Spleen (tissue), 11 donors: ENCODE data around the gene NDRG3. TPM values are rescaled to one million over a fixed set of nuclear protein-coding genes. Genes with fewer than 3 reads are reported as not detected.

Experiments used
- DNase-seq: peaks from one replicate; pipeline ENCODE4 v3.0.0-alpha.2; 2020
- H3K27ac ChIP-seq, 8 donors: fragments of 200-600 bp; sonication (generic) in 7 of 8; 1 replicate in 4 of 8; 2 replicates in 4 of 8; pipeline versions ENCODE4 v1.5.0 to v1.8.0; 2016 to 2021; ENCODE audit warnings: inconsistent platforms in 4 of 8, mild to moderate bottlenecking in 4 of 8, moderate library complexity in 1 of 8
- H3K27me3 ChIP-seq, 7 donors: fragments of 200-600 bp; sonication (generic) in 6 of 7; replicated peaks in 1 of 7; 1 replicate in 4 of 7; 2 replicates in 3 of 7; pipeline versions ENCODE4 v1.5.0 to v1.8.0; 2016 to 2021; ENCODE audit warnings: inconsistent platforms in 3 of 7, mild to moderate bottlenecking in 1 of 7
- H3K36me3 ChIP-seq, 6 donors: fragments of 200-600 bp; sonication (generic) in 5 of 6; 1 replicate in 4 of 6; 2 replicates in 2 of 6; pipeline versions ENCODE4 v1.5.0 to v1.8.0; 2016 to 2021; ENCODE audit warnings: inconsistent platforms in 2 of 6
- H3K4me1 ChIP-seq, 6 donors: fragments of 200-600 bp; sonication (generic) in 5 of 6; 1 replicate in 3 of 6; 2 replicates in 3 of 6; pipeline versions ENCODE4 v1.5.0 to v1.8.0; 2016 to 2021; ENCODE audit warnings: inconsistent platforms in 3 of 6
- H3K4me3 ChIP-seq, 8 donors: fragments of 200-600 bp; sonication (generic) in 7 of 8; 1 replicate in 4 of 8; 2 replicates in 4 of 8; pipeline versions ENCODE4 v1.5.0 to v1.8.0; 2016 to 2021; ENCODE audit warnings: inconsistent platforms in 4 of 8, mild to moderate bottlenecking in 4 of 8, moderate library complexity in 2 of 8
- H3K9me3 ChIP-seq, 8 donors: fragments of 200-600 bp; sonication (generic) in 7 of 8; 1 replicate in 4 of 8; 2 replicates in 4 of 8; pipeline versions ENCODE4 v1.5.0 to v1.8.0; 2016 to 2021; ENCODE audit warnings: inconsistent platforms in 4 of 8
- POLR2A ChIP-seq, 3 donors: fragments of 450-650 bp; IDR thresholded peaks; one replicate each; pipeline ENCODE4 v1.5.1; 2017; ENCODE audit warnings: antibody characterized with exemption in 3 of 3, mild to moderate bottlenecking in 1 of 3
- POLR2AphosphoS5 ChIP-seq, 3 donors: sonication (generic); formaldehyde crosslinking; IDR thresholded peaks; one replicate each; pipeline ENCODE4 v1.5.1; 2017; ENCODE audit warnings: antibody characterized with exemption in 3 of 3
- WGBS, 5 donors: extraction: QIAGEN DNeasy Blood & Tissue Kit in 3 of 5; methylation state at CpG; one replicate each; pipeline versions ENCODE4 v1.1.5 to v1.1.7; 2013 to 2018; 5-methylcytosine and 5-hydroxymethylcytosine counted together
- intact Hi-C: fragments of 100-400 bp; cut with DNase I; formaldehyde crosslinking; loops from one replicate; pipeline ENCODE4 v1.15.0; 2023; ENCODE audit warnings: low total_unique reads
- polyA plus RNA-seq, 3 donors: library from polyadenylated mRNA; stranded (reverse); fragments of 200-250 nt; gene quantifications; one replicate each; pipeline ENCODE4 v1.2.1, GENCODE V29; 2013
- total RNA-seq, 7 donors: library from RNA; depleted of rRNA in 3 of 7; stranded (reverse); fragments of >200 nt in 3 of 7; fragmentation: NEBNext Ultra II Directional in 4 of 7; extraction: Animal tissue kit (Norgen Biotek cat#: 25700) in 4 of 7; gene quantifications; one replicate each; pipeline versions ENCODE4 v1.1.0 to v1.2.1, GENCODE V29; 2016 to 2021
- TF ChIP-seq, protein P1 (sequence below), 11 experiments: fragments of 200-600 bp in 7 of 11; fragments of 450-650 bp in 4 of 11; sonication (generic) in 4 of 11; IDR thresholded peaks in 8 of 11; conservative IDR thresholded peaks in 3 of 11; 1 replicate in 7 of 11; 2 replicates in 4 of 11; pipeline versions ENCODE4 v1.4.0 to v1.8.0; 2016 to 2021; ENCODE audit warnings: antibody characterized with exemption in 11 of 11, inconsistent platforms in 4 of 11, mild to moderate bottlenecking in 1 of 11
- donor health status: healthy with polysubstance abuse.
- donor health status: DM: no; HTN: no; CAD: no; lungs with moderate emphysema.
- donor health status: DM: no; HTN: no; CAD: no.
- donor health status: Bipolar disorder and iron deficiency.
- donor health status: healthy.
- donor health status: DM: no; HTN: no; CAD: no.
- donor health status: DM: yes; HTN: yes; CAD: no.

Gene NDRG3
- total and polyA plus RNA-seq, 10 donors, result 15.5 to 32.0 (median 27.1) TPM

DNA sequence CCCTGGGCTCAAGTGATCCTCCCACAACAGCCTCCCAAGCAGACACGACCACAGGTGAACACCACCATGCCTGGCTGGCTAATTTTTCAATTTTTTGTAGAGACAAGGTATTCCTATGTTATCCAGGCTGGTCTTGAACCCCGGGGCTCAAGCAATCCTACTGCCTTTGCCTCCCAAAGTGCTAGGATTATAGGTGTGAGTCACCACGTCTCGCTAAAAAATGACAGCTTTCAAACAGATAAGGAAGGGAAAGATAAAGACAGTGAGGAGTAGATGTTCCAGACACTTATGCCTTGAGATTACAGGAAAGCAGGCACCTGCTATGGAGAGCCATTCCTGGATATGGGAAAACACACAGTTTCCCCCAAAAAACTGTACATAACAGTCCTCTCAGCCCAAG, 58.9 kb downstream of the NDRG3 start:
- no peaks in the 10 kb centered on the region for H3K27me3 ChIP-seq
- DNase-seq, result no peak
- no peaks in the 10 kb centered on the region for H3K9me3 ChIP-seq
- H3K4me1 ChIP-seq, result no peaks in the 10 kb centered on the region
- TF ChIP-seq POLR2A (IDR thresholded peaks at IDR 0.05) (no peak), POLR2AphosphoS5 (IDR thresholded peaks at IDR 0.05) (no peak)
- TF ChIP-seq, protein P1, sequence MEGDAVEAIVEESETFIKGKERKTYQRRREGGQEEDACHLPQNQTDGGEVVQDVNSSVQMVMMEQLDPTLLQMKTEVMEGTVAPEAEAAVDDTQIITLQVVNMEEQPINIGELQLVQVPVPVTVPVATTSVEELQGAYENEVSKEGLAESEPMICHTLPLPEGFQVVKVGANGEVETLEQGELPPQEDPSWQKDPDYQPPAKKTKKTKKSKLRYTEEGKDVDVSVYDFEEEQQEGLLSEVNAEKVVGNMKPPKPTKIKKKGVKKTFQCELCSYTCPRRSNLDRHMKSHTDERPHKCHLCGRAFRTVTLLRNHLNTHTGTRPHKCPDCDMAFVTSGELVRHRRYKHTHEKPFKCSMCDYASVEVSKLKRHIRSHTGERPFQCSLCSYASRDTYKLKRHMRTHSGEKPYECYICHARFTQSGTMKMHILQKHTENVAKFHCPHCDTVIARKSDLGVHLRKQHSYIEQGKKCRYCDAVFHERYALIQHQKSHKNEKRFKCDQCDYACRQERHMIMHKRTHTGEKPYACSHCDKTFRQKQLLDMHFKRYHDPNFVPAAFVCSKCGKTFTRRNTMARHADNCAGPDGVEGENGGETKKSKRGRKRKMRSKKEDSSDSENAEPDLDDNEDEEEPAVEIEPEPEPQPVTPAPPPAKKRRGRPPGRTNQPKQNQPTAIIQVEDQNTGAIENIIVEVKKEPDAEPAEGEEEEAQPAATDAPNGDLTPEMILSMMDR (IDR thresholded peaks at IDR 0.05 in 8 of 11, conservative IDR thresholded peaks at IDR 0.05 in 3 of 11), result no peak
- H3K36me3 ChIP-seq, result peaks cover 0 to 70% (median 25%) of the 10 kb centered on the region in 6 donors
- intact Hi-C loops, result no loop called here
- no peak overlapping the region for H3K27ac ChIP-seq
- WGBS, 5 donors, result 86 to 95% (median 90%) methylated on average over 4 of the region's 4 CpGs
- H3K4me3 ChIP-seq, result no peak overlapping the region

DNA sequence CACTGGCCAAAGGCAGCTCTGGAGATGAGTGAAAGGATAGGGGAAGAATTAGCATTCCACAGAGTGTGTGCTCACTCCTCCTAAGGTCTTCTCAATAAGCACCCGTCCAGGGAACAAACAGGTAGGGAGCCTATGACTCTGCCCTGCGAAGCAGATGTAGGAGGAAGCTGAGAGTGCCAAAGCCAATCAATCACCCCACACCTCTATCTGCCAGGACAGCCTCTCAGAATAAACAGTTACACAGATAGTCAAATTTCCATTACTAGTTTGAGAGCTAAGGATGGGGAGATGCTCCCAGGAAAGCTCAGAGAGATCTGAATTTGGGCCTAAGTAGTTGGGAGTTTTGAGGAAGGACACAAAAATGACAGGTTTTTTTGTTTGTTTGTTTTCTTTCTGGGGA, 59.4 kb downstream of the NDRG3 start:
- intact Hi-C loops, result no loop called here
- TF ChIP-seq POLR2A (IDR thresholded peaks at IDR 0.05) (no peak), POLR2AphosphoS5 (IDR thresholded peaks at IDR 0.05) (no peak)
- TF ChIP-seq, protein P1 (IDR thresholded peaks at IDR 0.05 in 8 of 11, conservative IDR thresholded peaks at IDR 0.05 in 3 of 11), result no peak
- Histone ChIP-seq H3K27me3 (no peaks in the 10 kb centered on the region), H3K4me3 (no peak overlapping the region), H3K27ac (no peak overlapping the region), H3K4me1 (no peaks in the 10 kb centered on the region), H3K36me3 (peaks cover 0 to 75% (median 25%) of the 10 kb centered on the region in 6 donors), H3K9me3 (no peaks in the 10 kb centered on the region)
- DNase-seq, result no peak
- 82 to 92% (median 91%) methylated on average over 2 of the region's 2 CpGs for WGBS, 5 donors

DNA sequence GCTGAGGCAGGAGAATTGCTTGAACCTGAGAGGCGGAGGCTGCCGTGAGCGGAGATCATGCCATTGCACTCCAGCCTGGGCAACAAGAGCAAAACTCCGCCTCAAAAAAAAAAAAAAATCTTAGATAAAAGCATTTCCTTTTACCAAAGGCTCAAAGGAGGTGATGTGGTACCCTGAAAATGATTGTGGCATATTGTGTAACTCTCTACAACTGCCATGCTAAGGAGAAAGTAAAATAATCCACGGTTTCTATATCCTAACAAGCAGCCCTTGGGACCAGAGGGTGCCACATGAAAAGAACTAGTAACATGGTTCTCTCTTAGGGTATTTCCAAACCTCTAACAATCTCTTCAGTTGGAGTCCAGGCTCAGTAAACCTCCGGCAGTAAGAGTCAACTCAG, 61.1 kb downstream of the NDRG3 start:
- 77 to 93% (median 84%) methylated on average over 6 of the region's 6 CpGs for WGBS, 5 donors
- Histone ChIP-seq H3K4me1 (no peaks in the 10 kb centered on the region), H3K36me3 (peaks cover 0 to 92% (median 29%) of the 10 kb centered on the region in 6 donors), H3K27me3 (no peaks in the 10 kb centered on the region), H3K27ac (no peak overlapping the region), H3K9me3 (no peaks in the 10 kb centered on the region), H3K4me3 (no peak overlapping the region)
- intact Hi-C loops, result no loop called here
- no peak for TF ChIP-seq POLR2AphosphoS5 (IDR thresholded peaks at IDR 0.05)
- TF ChIP-seq, protein P1 (IDR thresholded peaks at IDR 0.05 in 8 of 11, conservative IDR thresholded peaks at IDR 0.05 in 3 of 11), result no peak
- TF ChIP-seq POLR2A (IDR thresholded peaks at IDR 0.05), result no peak
- no peak for DNase-seq

GRCh38 chr20:36682311-36682710, 63.6 kb downstream of the NDRG3 start:
- Histone ChIP-seq H3K4me3 (no peak overlapping the region), H3K9me3 (no peaks in the 10 kb centered on the region), H3K4me1 (no peaks in the 10 kb centered on the region), H3K27me3 (no peaks in the 10 kb centered on the region), H3K36me3 (peaks cover 0 to 100% (median 28%) of the 10 kb centered on the region in 6 donors), H3K27ac (no peak overlapping the region)
- no peak for TF ChIP-seq POLR2A (IDR thresholded peaks at IDR 0.05)
- TF ChIP-seq, protein P1 (IDR thresholded peaks at IDR 0.05 in 8 of 11, conservative IDR thresholded peaks at IDR 0.05 in 3 of 11), result no peak
- no peak for TF ChIP-seq POLR2AphosphoS5 (IDR thresholded peaks at IDR 0.05)
- DNase-seq, result no peak
- intact Hi-C loops, result no loop called here
- WGBS, 5 donors, result 87 to 93% (median 90%) methylated on average over 1 of the region's 1 CpG
